Ishikawa (cell line): ENCODE measurements around the gene PDCD4.

Experiments used
- CEBPB ChIP-seq: IDR thresholded peaks from 2 replicates; pipeline ENCODE4 v1.6.1; 2012
- CREB1 ChIP-seq: IDR thresholded peaks from 2 replicates; pipeline ENCODE4 v1.6.1; 2012; ENCODE audit warnings: low read depth
- EGR1 ChIP-seq: IDR thresholded peaks from 2 replicates; pipeline ENCODE4 v1.6.1; 2012
- EP300 ChIP-seq: IDR thresholded peaks from 2 replicates; pipeline ENCODE4 v1.6.1; 2012; ENCODE audit warnings: borderline replicate concordance
- FOXM1 ChIP-seq: IDR thresholded peaks from 2 replicates; pipeline ENCODE4 v1.6.1; 2012; ENCODE audit warnings: low read depth, borderline replicate concordance
- NFIC ChIP-seq: IDR thresholded peaks from 2 replicates; pipeline ENCODE4 v1.6.1; 2012
- RAD21 ChIP-seq: IDR thresholded peaks from 2 replicates; pipeline ENCODE4 v1.6.1; 2012; ENCODE audit warnings: low read depth
- TAF1 ChIP-seq: IDR thresholded peaks from 2 replicates; pipeline ENCODE4 v1.6.1; 2012; ENCODE audit warnings: low read depth, mild to moderate bottlenecking
- TCF12 ChIP-seq: IDR thresholded peaks from 2 replicates; pipeline ENCODE4 v1.6.1; 2012; ENCODE audit warnings: low read depth
- TEAD4 ChIP-seq: IDR thresholded peaks from 2 replicates; pipeline ENCODE4 v1.6.1; 2012
- YY1 ChIP-seq: IDR thresholded peaks from 2 replicates; pipeline ENCODE4 v1.6.1; 2012; ENCODE audit warnings: low read depth
- ZBTB7A ChIP-seq: IDR thresholded peaks from 2 replicates; pipeline ENCODE4 v1.6.1; 2012; ENCODE audit warnings: low read depth
- TF ChIP-seq, protein P1 (sequence below): IDR thresholded peaks from 2 replicates; pipeline ENCODE4 v1.6.1; 2012; ENCODE audit warnings: low read depth, mild to moderate bottlenecking
- TF ChIP-seq, protein P2 (sequence below): IDR thresholded peaks from 2 replicates; pipeline ENCODE4 v1.6.1; 2012
- TF ChIP-seq, protein P3 (sequence below): IDR thresholded peaks from 2 replicates; pipeline ENCODE4 v1.6.1; 2012

PDCD4 gene

DNA sequence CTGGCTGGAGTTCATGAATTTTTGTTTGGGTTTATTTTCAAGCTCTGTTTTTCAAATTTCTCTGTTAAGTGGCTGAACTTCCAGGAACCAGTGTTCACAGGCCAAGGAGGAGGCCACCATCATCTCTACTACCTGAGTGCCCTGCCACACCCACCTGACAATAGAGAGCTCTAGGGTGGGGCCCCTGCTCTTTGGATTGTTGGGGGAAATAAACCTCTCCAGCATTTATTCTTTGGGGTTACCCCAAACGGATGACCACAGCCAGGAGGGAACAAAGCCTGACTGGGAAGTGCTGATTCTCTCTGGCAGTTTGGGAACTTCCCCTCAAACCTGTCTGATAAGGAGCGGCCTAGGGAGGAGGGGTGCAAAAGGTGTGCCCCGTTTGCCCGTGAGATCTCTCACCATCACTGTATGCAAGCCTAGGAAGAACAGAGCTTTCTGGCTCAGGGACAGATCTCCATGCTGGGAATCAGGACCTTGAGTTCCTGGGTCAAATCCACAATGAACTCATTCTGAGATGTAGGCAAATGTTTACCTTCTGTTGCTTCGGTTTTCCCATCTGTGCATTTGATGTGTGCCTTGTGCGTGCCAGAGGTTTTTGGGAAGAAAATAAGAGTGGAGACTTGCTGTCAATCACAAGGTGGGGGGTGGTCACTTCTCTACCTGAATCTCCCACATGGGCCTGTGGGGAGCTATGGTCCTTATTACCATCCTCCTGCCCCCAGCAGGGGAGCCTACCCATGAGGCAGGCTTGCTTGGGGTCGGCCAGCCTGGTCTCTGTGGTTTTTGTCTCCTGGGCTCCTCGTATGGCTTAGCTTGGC lies 27.7 kb upstream of the PDCD4 start:
- TF ChIP-seq, protein P1, sequence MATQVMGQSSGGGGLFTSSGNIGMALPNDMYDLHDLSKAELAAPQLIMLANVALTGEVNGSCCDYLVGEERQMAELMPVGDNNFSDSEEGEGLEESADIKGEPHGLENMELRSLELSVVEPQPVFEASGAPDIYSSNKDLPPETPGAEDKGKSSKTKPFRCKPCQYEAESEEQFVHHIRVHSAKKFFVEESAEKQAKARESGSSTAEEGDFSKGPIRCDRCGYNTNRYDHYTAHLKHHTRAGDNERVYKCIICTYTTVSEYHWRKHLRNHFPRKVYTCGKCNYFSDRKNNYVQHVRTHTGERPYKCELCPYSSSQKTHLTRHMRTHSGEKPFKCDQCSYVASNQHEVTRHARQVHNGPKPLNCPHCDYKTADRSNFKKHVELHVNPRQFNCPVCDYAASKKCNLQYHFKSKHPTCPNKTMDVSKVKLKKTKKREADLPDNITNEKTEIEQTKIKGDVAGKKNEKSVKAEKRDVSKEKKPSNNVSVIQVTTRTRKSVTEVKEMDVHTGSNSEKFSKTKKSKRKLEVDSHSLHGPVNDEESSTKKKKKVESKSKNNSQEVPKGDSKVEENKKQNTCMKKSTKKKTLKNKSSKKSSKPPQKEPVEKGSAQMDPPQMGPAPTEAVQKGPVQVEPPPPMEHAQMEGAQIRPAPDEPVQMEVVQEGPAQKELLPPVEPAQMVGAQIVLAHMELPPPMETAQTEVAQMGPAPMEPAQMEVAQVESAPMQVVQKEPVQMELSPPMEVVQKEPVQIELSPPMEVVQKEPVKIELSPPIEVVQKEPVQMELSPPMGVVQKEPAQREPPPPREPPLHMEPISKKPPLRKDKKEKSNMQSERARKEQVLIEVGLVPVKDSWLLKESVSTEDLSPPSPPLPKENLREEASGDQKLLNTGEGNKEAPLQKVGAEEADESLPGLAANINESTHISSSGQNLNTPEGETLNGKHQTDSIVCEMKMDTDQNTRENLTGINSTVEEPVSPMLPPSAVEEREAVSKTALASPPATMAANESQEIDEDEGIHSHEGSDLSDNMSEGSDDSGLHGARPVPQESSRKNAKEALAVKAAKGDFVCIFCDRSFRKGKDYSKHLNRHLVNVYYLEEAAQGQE = no peak
- TF ChIP-seq RAD21 (no peak), TCF12 (no peak), TEAD4 (no peak), FOXM1 (no peak), EGR1 (no peak), CREB1 (no peak), NFIC (no peak), CEBPB (no peak)
- TF ChIP-seq, protein P2, sequence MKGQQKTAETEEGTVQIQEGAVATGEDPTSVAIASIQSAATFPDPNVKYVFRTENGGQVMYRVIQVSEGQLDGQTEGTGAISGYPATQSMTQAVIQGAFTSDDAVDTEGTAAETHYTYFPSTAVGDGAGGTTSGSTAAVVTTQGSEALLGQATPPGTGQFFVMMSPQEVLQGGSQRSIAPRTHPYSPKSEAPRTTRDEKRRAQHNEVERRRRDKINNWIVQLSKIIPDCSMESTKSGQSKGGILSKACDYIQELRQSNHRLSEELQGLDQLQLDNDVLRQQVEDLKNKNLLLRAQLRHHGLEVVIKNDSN = no peak
- TF ChIP-seq, protein P3, sequence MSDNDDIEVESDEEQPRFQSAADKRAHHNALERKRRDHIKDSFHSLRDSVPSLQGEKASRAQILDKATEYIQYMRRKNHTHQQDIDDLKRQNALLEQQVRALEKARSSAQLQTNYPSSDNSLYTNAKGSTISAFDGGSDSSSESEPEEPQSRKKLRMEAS = no peak

DNA sequence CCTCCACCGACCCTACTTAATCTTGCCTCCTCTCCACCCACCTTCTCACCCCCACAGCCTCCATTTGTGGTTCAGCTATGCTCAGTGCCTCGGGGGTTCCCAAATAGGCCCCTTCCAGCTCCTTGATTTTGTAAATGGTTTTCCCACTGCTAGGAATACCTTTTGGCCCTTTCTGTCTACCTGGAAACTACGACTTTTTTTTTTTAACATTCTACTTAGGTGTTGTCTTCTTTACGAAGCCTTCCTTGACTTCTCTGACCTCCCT lies 27.2 kb upstream of the PDCD4 start:
- TF ChIP-seq TEAD4 = no peak
- TF ChIP-seq EGR1 = no peak
- TF ChIP-seq CEBPB = no peak

DNA sequence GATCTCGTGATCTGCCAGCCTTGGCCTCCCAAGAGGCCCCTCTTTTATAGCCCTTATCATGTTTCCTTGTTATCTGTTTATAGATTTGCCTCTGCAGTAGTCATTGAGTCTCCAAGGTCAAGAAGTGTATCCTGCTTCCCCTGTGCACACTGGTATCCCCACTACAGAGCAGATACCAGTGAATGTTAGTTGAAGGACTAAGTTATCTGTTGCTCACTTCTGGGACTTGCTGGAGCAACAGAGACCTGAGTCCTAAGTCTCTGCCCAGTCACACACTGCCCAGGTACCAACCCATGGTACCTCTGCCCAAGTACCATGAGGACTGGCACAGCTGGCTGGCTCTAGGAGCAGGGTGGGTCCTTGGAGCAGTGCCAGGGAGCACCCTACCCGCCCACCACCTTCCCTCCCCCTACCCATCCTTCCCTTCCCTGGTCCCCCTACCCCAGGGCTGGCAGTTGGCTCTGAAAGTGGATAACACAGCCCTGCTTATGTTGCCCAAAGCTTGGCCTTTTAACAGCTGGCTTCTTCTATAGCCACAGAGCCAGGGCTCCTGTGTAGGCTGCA lies 26.5 kb upstream of the PDCD4 start:
- TF ChIP-seq ZBTB7A (no peak), TCF12 (no peak), FOXM1 (no peak), YY1 (no peak), RAD21 (no peak), EGR1 (no peak), CREB1 (no peak), CEBPB (no peak), EP300 (no peak), TEAD4 (no peak), NFIC (no peak), TAF1 (no peak)
- TF ChIP-seq, protein P1 = no peak
- TF ChIP-seq, protein P2 = no peak
- TF ChIP-seq, protein P3 = no peak

DNA sequence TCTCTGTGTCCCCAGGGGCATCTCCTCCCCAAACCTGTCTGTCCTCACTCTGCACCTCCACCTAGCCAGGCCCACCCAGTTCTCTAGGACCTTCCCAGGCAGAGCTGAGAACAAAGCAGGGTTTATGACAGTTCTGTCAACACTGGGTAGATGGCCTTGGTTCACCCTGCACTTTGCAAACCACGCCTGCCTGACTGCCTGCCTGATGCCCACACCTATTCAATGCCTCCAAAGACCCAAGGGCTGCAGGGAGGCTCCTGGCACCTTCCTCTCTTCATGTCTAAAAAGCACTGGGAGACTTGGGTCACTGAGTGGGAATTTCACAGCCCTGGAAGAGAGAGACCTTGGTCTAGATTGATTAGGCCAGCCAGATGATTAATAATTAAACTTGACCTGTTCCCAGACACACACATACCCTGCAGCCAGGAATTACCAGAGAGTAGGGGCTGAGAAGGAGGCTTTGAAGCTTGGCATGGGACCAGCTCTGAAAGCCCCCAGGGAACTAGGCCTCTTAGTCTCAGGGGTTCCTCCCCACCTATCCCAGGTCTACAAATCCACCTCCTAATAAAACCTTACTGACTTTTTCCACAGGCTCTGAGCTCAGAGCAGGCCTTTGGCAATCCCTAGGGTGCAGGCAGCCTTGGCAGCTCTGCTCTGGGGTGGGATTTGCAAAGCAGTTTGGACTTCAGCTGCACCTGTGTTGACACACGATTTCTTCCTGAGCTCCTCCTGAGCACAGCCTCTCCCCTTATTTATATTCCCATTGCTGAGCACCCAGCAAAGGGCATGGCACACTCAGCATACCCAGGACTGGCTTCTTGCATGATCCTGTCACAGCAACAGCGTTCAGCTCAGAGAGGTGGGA lies 25.7 kb upstream of the PDCD4 start:
- no peak for TF ChIP-seq TAF1
- TF ChIP-seq YY1 = no peak
- TF ChIP-seq TEAD4 = no peak
- TF ChIP-seq NFIC = no peak
- TF ChIP-seq, protein P1 = no peak
- no peak for TF ChIP-seq CEBPB
- TF ChIP-seq RAD21 = no peak
- TF ChIP-seq ZBTB7A = no peak
- TF ChIP-seq TCF12 = no peak
- TF ChIP-seq, protein P3 = no peak
